OCI-M2 (cell line): Measurements from ENCODE around the gene MYOZ1.
"Not testable (repeated sequence)": the region's sequence is repeated elsewhere in the genome, so short reads cannot be mapped to it uniquely, and the experiment has no call there.

Experiments used
- DNase-seq: peaks from one replicate; lab custom pipeline; 2025; ENCODE audit not compliant: unreplicated experiment; lab: John Stamatoyannopoulos, UW

The MYOZ1 gene

GRCh38 chr10:73641328-73642060 lies at the start of gene MYOZ1:
MYOZ1 (minus strand) TSS chr10:73641474; CDS start chr10:73640017, 1,457 bp downstream.
- no peak for DNase-seq

- not testable (repeated sequence) for DNase-seq
Observed at GRCh38 chr10:73690755-73691154, 49.5 kb upstream of the MYOZ1 start.

GRCh38 chr10:73689596-73689995 lies 48.3 kb upstream of the MYOZ1 start:
- not testable (repeated sequence) for DNase-seq

- DNase-seq = not testable (repeated sequence)
Observed at GRCh38 chr10:73687641-73688040, 46.4 kb upstream of the MYOZ1 start.

- DNase-seq = not testable (repeated sequence)
Observed at GRCh38 chr10:73674546-73674945, 33.3 kb upstream of the MYOZ1 start.

GRCh38 chr10:73668378-73668777 lies 27.1 kb upstream of the MYOZ1 start:
- DNase-seq = not testable (repeated sequence)

GRCh38 chr10:73666153-73666809 lies 25.0 kb upstream of the MYOZ1 start:
- DNase-seq = not testable (repeated sequence)

- DNase-seq = not testable (repeated sequence)
Observed at GRCh38 chr10:73665581-73665980, 24.3 kb upstream of the MYOZ1 start.

- DNase-seq = not testable (repeated sequence)
Observed at GRCh38 chr10:73664156-73665040, 23.1 kb upstream of the MYOZ1 start.

- not testable (repeated sequence) for DNase-seq
Observed at GRCh38 chr10:73663621-73664020, 22.3 kb upstream of the MYOZ1 start.

- DNase-seq = not testable (repeated sequence)
Observed at GRCh38 chr10:73662705-73663104, 21.4 kb upstream of the MYOZ1 start.

GRCh38 chr10:73655990-73656298 lies 14.7 kb upstream of the MYOZ1 start, which contains the start of gene SYNPO2L:
SYNPO2L (minus strand) TSS chr10:73656029; CDS start chr10:73655922, 107 bp downstream.
- DNase-seq = no peak

GRCh38 chr10:73655257-73655989 lies 14.1 kb upstream of the MYOZ1 start:
- DNase-seq = no peak

- no peak for DNase-seq
Observed at GRCh38 chr10:73653701-73654100, 12.4 kb upstream of the MYOZ1 start.

- no peak for DNase-seq
Observed at GRCh38 chr10:73653195-73653594, 11.9 kb upstream of the MYOZ1 start.

- DNase-seq = no peak
Observed at GRCh38 chr10:73650537-73651331, 9.5 kb upstream of the MYOZ1 start.

- DNase-seq = no peak
Observed at GRCh38 chr10:73649876-73650536, 8.7 kb upstream of the MYOZ1 start.

- DNase-seq = no peak
Observed at GRCh38 chr10:73648975-73649829, 7.9 kb upstream of the MYOZ1 start.
